Measurements from ENCODE around the gene PPL.
"Not testable (repeated sequence)": the region's sequence is repeated elsewhere in the genome, so short reads cannot be mapped to it uniquely, and the experiment has no call there.

The PPL gene

GRCh38 chr16:4958510-4959438 is 21.8 kb upstream of the PPL start:
- no peak for DNase-seq

GRCh38 chr16:4957720-4958509 is 21.0 kb upstream of the PPL start, which contains the start of gene SEC14L5:
SEC14L5 (plus strand) TSS chr16:4958330; CDS start chr16:4959324, 994 bp downstream.
- peak; percentile 87 for DNase-seq

- no peak for DNase-seq
These were observed 20.4 kb upstream of the PPL start for GRCh38 chr16:4957420-4957719.

GRCh38 chr16:4954714-4955113 is 17.8 kb upstream of the PPL start:
- no peak for DNase-seq

GRCh38 chr16:4951583-4951982 is 14.6 kb upstream of the PPL start:
- not testable (repeated sequence) for DNase-seq

GRCh38 chr16:4949986-4950385 is 13.0 kb upstream of the PPL start:
- no peak for DNase-seq

GRCh38 chr16:4948903-4949766 is 12.2 kb upstream of the PPL start:
- no peak for DNase-seq

GRCh38 chr16:4947722-4948503 is 11.0 kb upstream of the PPL start:
- DNase-seq: no peak

GRCh38 chr16:4946917-4947316 is 10.0 kb upstream of the PPL start:
- no peak for DNase-seq

- DNase-seq: no peak
These were observed 8.9 kb upstream of the PPL start for GRCh38 chr16:4945560-4946502.

- DNase-seq: no peak
These were observed 7.7 kb upstream of the PPL start for GRCh38 chr16:4944333-4945281.

GRCh38 chr16:4942481-4942880 is 5.5 kb upstream of the PPL start:
- no peak for DNase-seq

GRCh38 chr16:4940719-4941118 is 3.8 kb upstream of the PPL start:
- DNase-seq: no peak

- DNase-seq: no peak
These were observed 1.7 kb upstream of the PPL start for GRCh38 chr16:4938683-4939030.

GRCh38 chr16:4937782-4938682 is 1.1 kb upstream of the PPL start:
- DNase-seq: no peak

GRCh38 chr16:4936181-4936990 is 562 bp downstream of the PPL start:
- no peak for DNase-seq

- DNase-seq: no peak
These were observed 1.6 kb downstream of the PPL start for GRCh38 chr16:4935241-4935855.

GRCh38 chr16:4934591-4934990 is 2.4 kb downstream of the PPL start:
- no peak for DNase-seq
